ENCODE results near the gene HINT2. TPM values are rescaled to one million over a fixed set of nuclear protein-coding genes. Genes with fewer than 3 reads are reported as not detected.

Gene HINT2
- total RNA-seq, 1 donor from 2014 or later = 57.6 TPM

DNA sequence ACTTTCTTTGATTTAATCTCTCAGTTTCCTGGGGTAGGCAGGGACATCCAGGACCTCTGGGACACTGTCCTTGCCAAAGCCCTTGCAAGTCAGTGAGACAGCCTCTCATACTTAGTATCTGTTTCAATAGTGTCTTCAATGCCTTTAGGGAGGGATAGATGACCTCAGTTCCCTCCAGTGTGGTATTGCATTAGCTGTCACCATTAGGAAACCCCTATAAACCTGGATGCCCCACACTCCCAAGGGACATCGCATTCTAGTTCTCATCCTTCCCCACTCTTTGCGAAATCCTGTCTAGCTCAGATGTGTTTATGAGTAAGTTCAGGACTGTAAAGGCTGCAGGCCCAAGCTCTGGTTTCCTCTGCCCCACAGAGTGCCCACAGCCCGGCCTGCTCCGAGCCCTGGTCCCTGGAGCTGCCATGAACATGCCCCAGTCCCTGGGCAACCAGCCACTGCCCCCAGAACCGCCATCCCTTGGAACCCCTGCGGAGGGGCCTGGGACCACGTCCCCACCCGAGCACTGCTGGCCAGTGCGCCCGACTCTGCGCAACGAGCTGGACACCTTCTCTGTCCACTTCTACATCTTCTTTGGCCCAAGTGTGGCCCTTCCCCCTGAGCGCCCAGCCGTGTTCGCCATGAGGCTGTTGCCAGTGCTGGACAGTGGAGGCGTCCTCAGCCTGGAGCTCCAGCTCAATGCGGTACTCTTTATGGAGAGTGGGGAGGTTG is 27.3 kb upstream of the HINT2 start:
- DNase-seq (ENCODE audit: low spot score) = no peak
- intact Hi-C loops (cut with DNase I) = no loop called here

DNA sequence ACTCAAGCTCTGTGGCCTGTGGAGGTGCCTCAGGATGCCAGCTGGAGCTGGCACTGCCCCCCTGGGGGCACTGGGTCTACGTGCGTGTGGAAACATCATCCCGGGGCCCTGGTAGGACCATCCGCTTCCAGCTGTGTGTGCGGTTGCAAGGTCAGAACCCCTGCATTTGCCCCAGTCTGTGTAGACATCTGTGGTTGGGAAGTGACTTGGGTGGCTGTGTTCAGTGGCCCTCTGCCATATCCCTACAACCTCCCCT is 26.7 kb upstream of the HINT2 start:
- DNase-seq (ENCODE audit: low spot score) = no peak
- intact Hi-C loops (cut with DNase I) = no loop called here

DNA sequence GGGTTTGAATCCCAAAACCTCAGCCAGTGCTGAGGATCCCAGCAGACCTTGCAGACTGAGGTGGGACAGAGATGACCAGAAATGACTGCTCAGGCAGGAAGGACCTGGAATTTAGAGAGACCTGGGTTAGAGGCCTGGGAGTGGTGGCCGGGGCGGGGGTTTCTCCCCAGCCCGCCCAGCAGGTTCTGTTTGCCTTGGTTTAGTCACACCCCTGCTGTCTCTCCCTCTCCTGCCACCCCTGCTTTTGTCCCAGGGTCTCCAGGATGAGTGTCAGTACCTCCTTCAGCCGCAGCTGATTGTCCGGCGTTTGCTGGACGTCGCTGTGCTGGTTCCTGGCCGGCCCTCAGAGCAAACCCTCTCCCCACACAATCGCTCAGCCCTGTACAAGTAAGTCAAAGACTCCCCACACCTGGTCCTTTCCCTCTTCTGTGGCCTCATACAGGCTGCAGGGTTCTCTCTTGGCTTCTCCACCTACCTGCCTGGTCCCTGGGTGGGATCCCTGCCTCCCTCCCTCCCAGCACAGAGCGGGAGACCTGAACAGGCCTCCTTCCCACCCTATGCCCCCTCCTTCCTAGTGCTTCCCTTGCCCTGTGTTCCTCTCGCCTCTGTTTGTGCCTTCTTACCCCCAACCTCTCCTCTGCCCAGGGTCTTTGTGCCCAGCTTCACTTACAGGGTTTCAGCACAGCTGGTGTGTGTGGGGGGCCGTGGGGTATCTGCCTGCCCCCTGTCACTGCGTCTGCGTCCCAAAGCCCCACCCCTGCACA is 26.2 kb upstream of the HINT2 start:
- intact Hi-C loops (cut with DNase I) = no loop called here
- peak; percentile 51 for DNase-seq (ENCODE audit: low spot score)

DNA sequence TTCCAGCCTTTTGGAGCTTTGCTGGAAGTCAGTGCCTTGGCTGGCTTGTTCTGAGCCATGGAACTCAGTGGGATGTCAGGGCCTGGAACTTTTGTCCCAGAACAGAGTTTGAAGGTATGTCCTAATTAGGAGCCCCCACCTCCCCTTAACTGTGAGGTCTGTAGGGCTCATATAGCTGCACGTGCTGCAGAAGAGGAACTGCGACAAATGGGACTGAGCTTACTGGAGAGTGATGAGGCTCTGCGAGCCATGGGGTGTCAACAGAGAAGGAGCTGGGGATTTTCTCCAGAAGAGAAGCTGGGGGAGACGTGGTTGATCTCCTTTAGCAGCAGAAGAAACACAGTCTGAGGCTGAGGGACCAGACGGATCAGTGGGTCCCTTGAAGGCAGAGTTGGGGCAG is 25.1 kb upstream of the HINT2 start:
- intact Hi-C loops (cut with DNase I) = loop anchor here (5.0 kb wide), 1 partner anchor 32 kb away; the partner anchor contains the start of gene OR13J1
- peak; percentile 20 for DNase-seq (ENCODE audit: low spot score)

DNA sequence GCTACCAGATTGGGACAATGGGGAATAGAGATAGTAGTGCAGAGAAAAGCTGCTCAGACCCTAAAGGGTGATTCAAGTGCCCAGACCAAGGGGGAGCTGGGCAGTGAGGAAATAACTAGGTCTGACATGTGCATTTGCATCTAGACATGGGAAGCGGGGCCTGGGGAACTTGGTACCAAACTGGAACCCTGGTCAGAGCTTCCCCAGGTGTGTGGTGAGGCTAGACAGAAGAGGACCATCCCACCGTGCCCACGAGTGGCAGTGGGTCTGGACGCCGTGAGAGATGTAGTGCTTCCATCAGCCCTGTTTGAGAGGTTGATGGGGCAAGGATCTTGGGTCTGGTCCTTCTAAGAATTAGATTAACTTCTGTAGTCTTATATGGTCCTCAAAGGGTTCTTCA is 21.8 kb upstream of the HINT2 start:
- DNase-seq (ENCODE audit: low spot score) = peak; percentile 66
- intact Hi-C loops (cut with DNase I) = loop anchor here (5.0 kb wide), 1 partner anchor 36 kb away; the partner anchor contains the start of gene OR13J1

DNA sequence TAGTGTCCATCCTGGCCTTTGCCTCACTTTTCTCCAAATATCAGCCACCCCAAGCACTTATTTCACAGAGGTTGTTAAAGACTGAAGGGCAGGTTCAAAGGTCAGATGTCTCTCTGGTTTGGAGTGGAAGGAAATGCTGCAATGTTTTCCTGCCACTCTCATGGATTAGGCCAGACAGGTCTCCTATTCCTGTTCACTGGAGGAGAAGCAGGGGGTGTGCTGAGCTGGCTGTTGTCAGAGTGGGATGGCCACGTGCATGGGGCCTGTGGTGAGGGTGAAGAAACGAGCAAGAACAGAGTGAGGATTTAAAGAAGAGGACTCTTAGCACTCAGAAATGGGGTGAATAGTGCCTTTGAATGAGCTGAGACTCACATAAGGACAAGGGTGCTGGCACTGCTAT is 20.9 kb upstream of the HINT2 start:
- DNase-seq (ENCODE audit: low spot score) = peak; percentile 51

DNA sequence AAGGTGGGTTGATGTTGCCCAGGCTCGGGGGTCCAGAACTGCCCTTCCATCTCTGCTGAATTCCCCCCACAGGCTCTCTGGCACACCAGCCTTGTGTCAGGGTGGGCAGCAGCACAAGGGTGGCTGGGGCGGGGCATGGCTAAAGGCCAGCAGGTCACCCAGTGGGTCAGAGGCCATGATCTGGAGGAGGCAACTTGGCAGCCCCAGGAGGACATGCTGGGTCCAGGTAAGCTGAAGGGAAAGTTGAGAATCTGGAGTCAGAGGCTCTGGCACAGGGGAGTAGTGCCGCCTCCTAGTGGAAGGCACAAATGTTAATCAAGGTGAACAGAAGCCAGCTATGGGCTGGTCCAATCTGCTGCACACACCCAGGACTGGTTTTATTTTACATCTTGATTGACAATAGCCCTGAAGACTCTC is 20.4 kb upstream of the HINT2 start:
- peak; percentile 69 for DNase-seq (ENCODE audit: low spot score)
- intact Hi-C loops (cut with DNase I) = loop anchor here (5.0 kb wide), 1 partner anchor 37 kb away; the partner anchor contains the start of gene OR13J1

More for the DNA sequence above, 20.9 kb upstream of the HINT2 start:
- intact Hi-C loops (cut with DNase I) = loop anchor here (5.0 kb wide), 1 partner anchor 37 kb away; the partner anchor contains the start of gene OR13J1

DNA sequence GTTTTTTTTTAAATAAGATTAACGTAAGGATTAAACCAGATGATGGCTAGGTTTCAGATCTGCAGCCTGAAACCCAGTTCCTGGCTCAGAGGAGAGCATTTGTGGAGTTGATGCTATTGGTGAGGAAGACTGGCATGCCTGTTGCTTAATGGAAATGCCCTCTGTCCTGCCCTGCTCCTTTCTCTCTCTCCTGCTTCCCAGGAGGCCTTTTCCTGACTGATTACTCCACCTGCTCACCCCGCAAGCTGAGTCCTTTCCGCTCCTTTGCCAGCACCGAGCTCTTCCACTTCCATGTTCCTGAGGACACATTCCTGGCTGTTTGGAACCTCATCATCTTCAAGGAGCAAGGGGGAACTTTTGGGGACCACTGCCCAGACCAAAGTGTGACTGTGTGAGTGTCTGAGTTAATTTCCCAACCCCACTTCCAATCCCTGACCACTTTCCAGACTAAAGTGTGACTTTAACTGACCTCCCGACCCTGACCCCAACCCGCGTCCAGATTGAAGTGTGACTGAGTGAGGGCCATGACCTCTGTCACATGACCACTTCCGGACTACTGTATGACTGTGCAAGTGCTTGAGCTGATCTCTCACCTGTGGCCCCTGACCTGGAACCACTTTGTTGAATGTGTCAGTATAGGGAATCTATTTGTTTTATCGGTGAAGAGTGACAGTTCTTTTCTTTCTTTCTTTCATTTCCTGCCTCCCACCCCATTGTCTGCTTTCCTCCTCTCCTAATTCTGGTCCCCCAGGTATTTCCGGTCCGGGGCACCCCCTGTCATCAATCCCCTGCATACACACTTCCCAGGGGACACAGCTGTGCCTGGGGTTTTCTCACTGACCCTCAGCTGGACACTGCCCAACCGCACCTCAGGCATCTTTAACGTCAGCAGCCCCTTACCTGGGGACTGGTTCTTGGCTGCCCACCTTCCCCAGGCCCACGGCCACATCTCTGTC is 19.7 kb upstream of the HINT2 start:
- intact Hi-C loops (cut with DNase I) = loop anchor here (5.0 kb wide), 1 partner anchor 38 kb away; the partner anchor contains the start of gene OR13J1
- peak; percentile 39 for DNase-seq (ENCODE audit: low spot score)

DNA sequence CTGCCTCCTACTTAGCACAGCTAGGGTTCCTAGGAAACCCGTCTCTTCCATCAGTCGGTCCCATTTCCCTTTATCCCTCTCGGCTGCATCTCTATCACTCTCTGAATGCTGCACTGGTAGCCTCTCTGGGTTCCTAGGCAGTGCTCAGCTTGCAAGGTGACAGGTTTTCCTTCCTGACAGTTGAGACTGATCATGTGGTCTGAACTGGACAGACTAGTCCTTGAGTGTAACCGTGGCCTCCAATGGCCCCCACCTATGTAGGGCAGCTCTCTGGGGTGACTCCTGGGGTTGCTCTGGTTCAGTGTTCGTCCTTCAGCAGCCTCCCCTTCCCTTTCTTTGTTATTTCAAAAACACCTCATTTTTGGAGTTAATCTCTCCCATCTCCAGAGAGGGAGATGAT is 18.0 kb upstream of the HINT2 start:
- intact Hi-C loops (cut with DNase I) = no loop called here
- DNase-seq (ENCODE audit: low spot score) = peak; percentile 41

DNA sequence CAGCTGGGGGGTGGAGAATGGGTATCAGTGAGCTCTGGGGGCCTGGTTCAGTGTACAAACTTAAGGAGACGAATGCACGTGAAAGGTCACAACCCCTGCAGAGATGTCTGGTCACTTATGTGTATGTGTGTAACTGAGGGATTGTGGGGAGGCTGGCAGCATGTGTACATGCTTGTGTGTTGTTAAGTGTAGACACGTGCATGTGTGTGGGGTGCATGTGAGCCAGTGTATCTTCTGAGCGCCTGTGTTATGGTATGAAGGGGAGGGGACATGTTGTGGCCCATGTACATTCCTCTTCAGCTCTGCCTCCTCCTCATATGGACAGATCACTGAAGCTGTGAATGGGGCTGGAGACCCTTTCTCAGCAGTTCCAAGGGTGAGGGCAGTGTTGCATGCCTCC is 16.2 kb upstream of the HINT2 start:
- intact Hi-C loops (cut with DNase I) = no loop called here
- peak; percentile 54 for DNase-seq (ENCODE audit: low spot score)

DNA sequence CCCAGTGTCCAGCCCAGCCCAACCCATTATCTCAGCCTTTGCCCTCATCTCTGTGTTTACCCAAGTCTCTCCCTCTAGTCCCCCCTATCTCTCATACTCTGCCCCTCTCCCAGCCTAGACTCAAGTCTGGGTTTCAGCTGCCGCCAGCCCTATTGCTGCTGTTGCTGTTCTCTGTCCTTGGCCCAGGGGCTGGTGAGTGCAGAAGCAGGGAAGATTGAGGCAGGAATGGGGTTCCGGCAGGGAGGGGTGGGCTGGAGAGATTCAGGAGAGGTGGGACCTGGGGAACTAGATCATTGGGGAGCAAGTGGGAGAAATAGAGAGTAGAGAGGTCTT is 14.9 kb upstream of the HINT2 start:
- no peak for DNase-seq (ENCODE audit: low spot score)
- intact Hi-C loops (cut with DNase I) = loop anchor here (2.0 kb wide), 1 partner anchor 53 kb away; no protein-coding TSS in a partner anchor

DNA sequence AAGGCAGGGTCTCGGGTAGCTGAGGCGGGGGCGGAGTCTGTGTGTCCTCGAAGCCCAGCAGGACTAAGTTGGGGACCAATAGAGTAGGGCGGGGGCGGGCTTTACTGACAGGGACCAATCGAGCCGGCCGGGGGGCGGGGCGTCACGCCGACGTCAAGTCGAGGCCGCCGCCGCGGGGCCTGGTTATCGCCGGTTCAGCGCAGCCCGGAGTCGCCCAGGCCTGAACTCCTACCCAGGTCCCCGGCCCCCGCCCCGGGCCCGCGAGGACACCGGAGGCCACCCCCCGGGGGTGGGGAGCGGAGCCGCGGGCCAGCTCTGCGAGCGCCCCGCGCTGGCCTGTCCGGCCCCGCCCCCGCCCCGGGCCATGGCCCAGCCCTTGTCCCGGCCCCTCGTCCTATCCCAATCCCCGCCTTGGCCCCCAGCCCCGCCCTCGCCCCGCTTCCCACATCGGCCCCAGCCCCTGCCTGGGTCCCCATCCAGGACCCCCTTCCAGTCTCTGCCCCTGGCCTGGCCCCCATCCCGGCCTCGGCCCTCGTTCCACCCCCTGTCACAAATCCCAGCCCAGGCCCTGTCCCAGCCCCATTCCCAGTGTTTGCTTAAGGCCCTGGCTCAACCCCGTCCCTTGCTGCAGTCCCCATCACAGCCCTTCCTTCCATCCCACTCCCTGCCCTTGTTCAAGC is 14.4 kb upstream of the HINT2 start, which contains the start of gene TMEM8B:
Gene TMEM8B (plus strand): TSS at position 145 of the 680 bp plus-strand sequence. CDS start 220 bp downstream, at position 365.
- intact Hi-C loops (cut with DNase I) = loop anchor here (2.0 kb wide), 1 partner anchor 54 kb away; no protein-coding TSS in a partner anchor
- peak; percentile 98 for DNase-seq (ENCODE audit: low spot score)

DNA sequence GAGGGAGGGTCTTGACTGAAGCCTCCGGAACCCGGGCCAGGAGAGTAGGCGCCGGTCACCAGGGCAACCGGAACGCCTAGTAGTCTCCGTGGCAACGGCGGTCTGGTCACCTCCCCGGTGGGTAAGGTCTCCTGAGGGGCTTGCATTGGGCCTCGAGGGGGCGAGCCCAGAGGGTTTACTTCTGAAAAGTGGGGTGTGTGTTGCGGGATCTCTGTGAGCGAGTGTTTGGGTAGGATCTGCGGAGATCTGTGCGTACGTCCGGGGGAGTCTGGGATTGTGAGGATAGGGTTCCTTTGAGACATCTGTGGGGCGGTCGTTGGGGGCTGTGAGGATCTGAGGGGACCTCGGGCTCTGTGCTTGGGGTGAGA is 13.9 kb upstream of the HINT2 start, which contains the start of gene FAM221B:
Gene FAM221B (minus strand): TSS at position 17 of the 368 bp plus-strand sequence. CDS start 2,571 bp downstream, outside the sequence.
- DNase-seq (ENCODE audit: low spot score) = no peak
- intact Hi-C loops (cut with DNase I) = loop anchor here (2.0 kb wide), 1 partner anchor 54 kb away; no protein-coding TSS in a partner anchor

DNA sequence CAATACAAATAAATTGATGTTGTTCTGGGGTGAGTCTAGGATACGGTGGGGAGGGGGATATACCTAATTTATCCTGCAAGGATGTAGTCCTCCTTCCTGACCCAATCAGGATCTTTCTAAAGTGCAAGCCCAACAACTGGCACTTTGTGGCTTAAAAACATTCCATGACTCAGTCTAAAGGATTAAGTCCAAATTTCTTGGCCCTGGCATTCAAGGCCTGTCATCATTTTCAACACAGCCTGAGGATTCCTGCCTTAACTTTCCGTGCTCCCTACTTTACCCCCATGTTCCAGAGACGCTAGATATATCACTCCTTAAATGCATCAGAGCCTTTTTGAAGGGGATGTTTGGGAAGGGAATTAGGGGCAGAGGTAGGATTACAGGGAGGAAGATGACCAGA is 12.6 kb upstream of the HINT2 start:
- no peak for DNase-seq (ENCODE audit: low spot score)
- intact Hi-C loops (cut with DNase I) = no loop called here

DNA sequence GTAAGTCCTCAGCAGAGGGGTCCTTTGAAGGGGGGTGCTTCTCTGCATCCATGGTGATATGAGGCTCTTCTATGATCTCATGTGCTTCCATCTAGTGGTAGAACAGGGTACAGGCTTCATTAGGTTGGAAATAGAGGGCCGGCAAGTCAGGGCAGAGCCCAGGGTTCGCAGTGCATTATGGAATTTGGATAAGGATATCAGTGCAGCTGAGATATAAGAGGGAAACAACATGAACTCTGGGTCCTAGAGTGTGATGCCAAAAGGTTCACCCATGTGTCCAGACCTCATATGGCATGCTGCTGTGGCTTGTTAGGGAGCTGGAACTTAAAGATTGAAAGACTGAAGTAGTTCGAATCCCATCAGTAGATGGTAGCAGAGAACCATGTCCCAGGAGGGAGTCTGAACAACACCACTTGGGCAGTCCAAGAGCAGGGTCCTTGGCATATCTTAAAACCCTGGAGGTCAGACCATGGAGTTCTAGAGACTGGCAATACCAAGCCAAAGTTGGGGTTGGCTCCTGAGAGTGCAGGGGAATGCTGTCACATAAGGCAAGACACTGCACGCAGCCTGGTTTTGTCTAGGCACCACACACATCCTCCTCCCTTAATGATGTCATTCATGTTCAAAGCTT is 11.3 kb upstream of the HINT2 start:
- intact Hi-C loops (cut with DNase I) = no loop called here
- DNase-seq (ENCODE audit: low spot score) = peak; percentile 63

DNA sequence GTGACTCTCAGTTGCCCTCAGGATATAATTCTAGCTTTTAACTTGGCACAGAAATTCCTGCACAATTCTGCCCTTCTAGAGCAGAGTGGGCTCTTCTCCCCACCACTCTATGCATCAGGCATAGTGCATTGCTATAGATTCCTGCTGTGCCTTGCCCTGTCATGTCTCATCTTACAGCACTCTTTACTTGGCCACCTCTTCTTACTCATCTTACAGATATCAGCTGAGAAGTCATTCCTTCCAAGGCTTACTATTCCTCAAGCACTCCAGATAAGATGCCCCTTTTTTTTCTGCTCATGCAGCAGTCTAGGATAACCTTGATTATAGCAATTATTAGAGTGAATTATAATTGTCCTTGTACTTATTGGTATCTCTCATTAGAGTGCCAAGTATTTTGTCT is 8.1 kb upstream of the HINT2 start:
- DNase-seq (ENCODE audit: low spot score) = no peak
- intact Hi-C loops (cut with DNase I) = no loop called here

DNA sequence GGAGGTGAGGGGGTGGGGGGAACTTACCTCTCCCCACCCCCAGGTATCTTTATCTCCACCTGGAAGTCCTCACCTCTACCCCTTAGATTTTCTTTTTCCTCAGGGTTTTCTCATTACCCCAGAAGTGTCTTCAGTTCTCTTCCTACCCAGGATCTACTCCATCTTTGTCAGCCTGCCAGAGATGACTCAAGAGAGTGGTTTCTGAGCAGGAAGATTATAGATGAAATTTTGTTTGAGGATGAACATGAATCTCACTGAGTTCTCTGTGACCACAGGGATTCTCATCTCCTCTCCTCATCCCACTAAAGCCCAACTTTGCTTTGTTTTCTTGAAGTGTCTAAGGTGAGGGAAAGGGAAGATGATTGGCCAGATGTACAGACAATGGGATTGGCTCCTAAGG is 5.2 kb upstream of the HINT2 start:
- no peak for DNase-seq (ENCODE audit: low spot score)
- intact Hi-C loops (cut with DNase I) = no loop called here

DNA sequence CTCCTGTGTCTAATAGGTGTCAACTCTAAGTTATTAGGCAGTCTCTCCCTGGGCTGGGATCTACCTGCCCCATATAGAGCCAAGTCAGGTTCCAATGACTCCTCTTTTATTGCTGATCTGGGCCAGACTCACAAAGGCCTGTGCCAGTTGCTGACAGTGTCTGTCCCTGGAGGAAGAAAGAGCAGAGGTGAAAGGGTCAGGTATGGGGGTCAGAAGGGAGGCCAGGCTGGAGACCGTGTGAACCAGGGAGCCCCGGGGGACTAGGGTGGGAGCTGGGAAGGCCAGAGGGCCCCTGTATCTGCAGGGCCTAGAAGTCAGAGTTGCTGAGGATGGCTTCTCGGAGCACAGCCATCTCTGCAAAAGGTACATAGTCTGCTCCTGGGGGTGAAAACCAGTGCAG is 3.5 kb upstream of the HINT2 start:
- DNase-seq (ENCODE audit: low spot score) = no peak
- intact Hi-C loops (cut with DNase I) = no loop called here

DNA sequence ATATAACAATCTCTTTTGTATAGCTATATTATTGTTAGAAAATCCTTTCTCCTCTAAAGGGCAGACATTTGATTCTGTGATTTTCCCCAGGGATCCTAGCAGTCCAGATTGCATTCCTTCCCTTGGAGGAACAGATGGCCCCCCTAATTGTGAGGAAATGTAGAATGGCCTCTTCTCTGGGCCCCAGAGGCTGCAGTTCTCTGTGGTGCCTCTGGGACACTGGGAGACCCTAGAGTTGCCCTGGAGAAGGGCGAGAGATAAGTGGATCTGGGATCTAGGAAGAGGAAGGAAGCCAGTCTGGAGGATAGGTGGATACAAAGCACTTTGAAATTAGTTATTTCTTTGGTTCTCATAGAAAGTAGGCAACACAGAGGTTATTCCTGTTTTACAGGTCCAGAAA is 1.9 kb upstream of the HINT2 start:
- intact Hi-C loops (cut with DNase I) = no loop called here
- DNase-seq (ENCODE audit: low spot score) = peak; percentile 27

Data from cardiac septum (tissue), 1 donor.